HG03097 (cell line): ENCODE results near the gene NID2.

Experiments used
- ATAC-seq: cut with Tn5 transposase; IDR thresholded peaks from one replicate; pipeline ENCODE4 v1.9.1; 2021; ENCODE audit not compliant: unreplicated experiment, low FRiP score

NID2 gene

GRCh38 chr14:52031781-52032180 is 37.1 kb downstream of the NID2 start:
- ATAC-seq, result no peak

GRCh38 chr14:52029881-52030280 is 39.0 kb downstream of the NID2 start:
- ATAC-seq, result no peak

GRCh38 chr14:52026901-52027300 is 42.0 kb downstream of the NID2 start:
- no peak for ATAC-seq

- no peak for ATAC-seq
Observed at GRCh38 chr14:52026017-52026660, 42.7 kb downstream of the NID2 start.

GRCh38 chr14:52025310-52025709 is 43.5 kb downstream of the NID2 start:
- ATAC-seq, result no peak

- no peak for ATAC-seq
Observed at GRCh38 chr14:52023518-52023917, 45.3 kb downstream of the NID2 start.

- peak; percentile 67 for ATAC-seq
Observed at GRCh38 chr14:52021957-52022600, 46.8 kb downstream of the NID2 start.

- ATAC-seq, result no peak
Observed at GRCh38 chr14:52020866-52021717, 47.8 kb downstream of the NID2 start.

- ATAC-seq, result no peak
Observed at GRCh38 chr14:52020161-52020714, 48.6 kb downstream of the NID2 start.

GRCh38 chr14:52018970-52019369 is 49.9 kb downstream of the NID2 start:
- ATAC-seq, result no peak

- ATAC-seq, result no peak
Observed at GRCh38 chr14:52018252-52018651, 50.6 kb downstream of the NID2 start.

GRCh38 chr14:52015411-52016030 is 53.3 kb downstream of the NID2 start:
- ATAC-seq, result no peak

- ATAC-seq, result no peak
Observed at GRCh38 chr14:52014601-52015267, 54.1 kb downstream of the NID2 start.

GRCh38 chr14:52013984-52014600 is 54.8 kb downstream of the NID2 start:
- no peak for ATAC-seq

GRCh38 chr14:52012635-52013034 is 56.2 kb downstream of the NID2 start:
- ATAC-seq, result no peak

- no peak for ATAC-seq
Observed at GRCh38 chr14:52011523-52011922, 57.3 kb downstream of the NID2 start.

GRCh38 chr14:52010173-52010693 is 58.6 kb downstream of the NID2 start:
- no peak for ATAC-seq

GRCh38 chr14:52008136-52008535 is 60.7 kb downstream of the NID2 start:
- no peak for ATAC-seq

- ATAC-seq, result no peak
Observed at GRCh38 chr14:52007637-52008036, 61.2 kb downstream of the NID2 start.

- ATAC-seq, result no peak
Observed at GRCh38 chr14:52007211-52007610, 61.6 kb downstream of the NID2 start.
